Stimulated activated CD4-positive, alpha-beta T cell treated with anti-CD3 and anti-CD28 coated beads, Interleukin-1b, Interleukin-23, amount 100 ng/mL, for 48 hours (primary cell): ENCODE results near the gene CLDN14.
A peak's percentile ranks its signal among the peaks of the same experiment; 100 is the strongest.

Source experiments
- DNase-seq: peaks from one replicate; pipeline ENCODE4 v3.0.0-alpha.2; 2020

CLDN14 gene, protein sequence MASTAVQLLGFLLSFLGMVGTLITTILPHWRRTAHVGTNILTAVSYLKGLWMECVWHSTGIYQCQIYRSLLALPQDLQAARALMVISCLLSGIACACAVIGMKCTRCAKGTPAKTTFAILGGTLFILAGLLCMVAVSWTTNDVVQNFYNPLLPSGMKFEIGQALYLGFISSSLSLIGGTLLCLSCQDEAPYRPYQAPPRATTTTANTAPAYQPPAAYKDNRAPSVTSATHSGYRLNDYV

GRCh38 chr21:36479415-36480402, at the start of gene CLDN14:
CLDN14 (minus strand) TSS chr21:36480122; CDS start chr21:36461695, 18,427 bp downstream.
- DNase-seq = no peak

DNA sequence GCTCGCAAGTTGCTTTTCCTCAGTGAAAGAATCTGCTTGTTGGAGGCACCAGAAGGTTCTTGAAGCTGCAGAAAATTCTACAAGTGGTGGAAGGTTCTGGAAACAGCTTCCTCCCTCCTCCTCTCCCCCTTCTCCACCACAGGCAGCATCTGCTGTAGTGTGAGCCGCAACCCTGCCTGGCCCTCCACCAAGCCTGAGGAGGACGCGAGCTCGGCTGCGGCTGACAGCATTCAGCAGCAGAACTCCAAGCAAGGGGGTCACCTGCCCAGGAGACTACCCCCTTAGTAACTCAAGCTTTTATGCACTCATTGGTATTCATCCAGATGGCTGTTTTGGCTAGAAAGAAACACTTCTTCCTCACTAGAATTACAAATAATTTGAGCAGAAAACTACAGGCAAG, 48.8 kb upstream of the CLDN14 start:
- DNase-seq = no peak

GRCh38 chr21:36527317-36527716, 47.4 kb upstream of the CLDN14 start:
- no peak for DNase-seq

- no peak for DNase-seq
Measured at GRCh38 chr21:36526104-36526503, 46.2 kb upstream of the CLDN14 start.

DNA sequence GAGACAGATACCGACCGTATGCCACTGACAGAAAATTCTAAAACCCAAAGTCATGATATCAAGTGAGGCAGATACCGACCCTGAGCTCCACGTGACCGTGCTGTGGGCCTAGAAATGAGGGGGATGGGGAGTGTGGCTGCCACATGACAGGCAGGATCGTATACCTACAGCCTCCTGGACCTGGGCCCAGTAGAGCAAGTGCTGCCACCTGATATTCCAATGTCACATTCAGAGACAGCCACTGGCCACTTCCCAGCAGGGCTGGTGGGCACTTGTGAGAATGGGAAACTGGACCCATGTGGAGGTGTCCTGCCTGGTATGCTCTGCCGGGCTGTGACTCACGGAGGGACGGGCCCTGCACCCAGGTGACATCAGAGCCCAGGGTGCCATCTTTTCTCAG, 44.6 kb upstream of the CLDN14 start:
- DNase-seq = no peak

DNA sequence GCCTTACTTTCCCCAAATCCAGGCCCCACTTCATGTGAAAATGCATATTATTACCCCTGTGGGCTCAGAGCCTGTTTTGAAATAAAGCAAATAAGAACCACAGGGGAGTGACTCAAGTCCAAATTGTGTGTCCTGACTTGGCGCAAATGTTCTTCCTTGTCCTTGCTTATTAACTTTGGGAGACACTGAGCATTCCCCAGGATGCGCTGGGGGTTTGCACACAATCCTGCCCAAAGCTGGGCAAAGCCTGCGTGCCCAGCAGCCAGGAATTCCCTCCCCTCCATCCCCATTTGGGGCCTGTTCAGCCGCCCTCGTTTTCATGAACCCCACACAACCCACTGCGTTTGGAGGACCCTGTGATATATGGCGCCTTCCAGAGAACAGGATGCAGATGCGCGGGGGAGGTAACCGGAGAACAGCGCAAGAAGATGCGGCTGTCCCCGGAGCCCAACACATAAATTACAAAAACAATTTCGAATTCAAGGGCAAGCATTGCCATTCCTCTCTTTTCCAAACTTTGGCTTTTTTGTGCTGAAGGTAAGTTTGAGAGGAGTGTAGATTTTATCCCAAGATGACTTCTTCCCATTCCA, 42.4 kb upstream of the CLDN14 start:
- DNase-seq = no peak

DNA sequence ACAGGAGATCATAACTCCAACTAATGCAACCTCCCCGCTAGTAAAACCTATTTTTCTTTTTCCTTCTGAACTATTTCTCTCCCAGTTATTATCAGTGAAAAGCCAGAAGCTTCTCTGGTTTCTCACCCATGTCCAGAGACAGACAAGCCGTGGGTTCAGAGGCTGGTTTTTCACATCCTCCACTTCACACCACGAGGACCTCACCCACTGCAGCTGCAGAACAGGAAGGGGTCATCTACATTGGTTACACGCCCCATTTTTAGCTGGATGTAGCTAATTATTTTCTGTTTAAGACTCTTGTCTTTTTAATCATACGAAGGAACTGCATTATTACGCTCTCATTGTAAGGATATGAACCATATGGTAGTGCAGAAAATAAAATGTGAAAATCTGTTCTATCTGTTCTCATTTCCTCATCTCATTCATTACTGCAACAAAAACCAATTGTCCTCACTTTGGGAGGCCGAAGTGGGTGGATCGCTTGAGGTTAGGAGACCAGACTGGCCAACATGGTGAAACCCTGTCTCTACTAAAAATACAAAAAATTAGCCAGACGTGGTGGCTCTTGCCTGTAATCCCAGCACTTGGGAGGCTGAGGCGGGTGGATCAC, 39.1 kb upstream of the CLDN14 start:
- DNase-seq = no peak

GRCh38 chr21:36517366-36518075, 37.6 kb upstream of the CLDN14 start:
- DNase-seq = no peak

- DNase-seq = no peak
Measured at GRCh38 chr21:36516281-36516680, 36.4 kb upstream of the CLDN14 start.

- no peak for DNase-seq
Measured at GRCh38 chr21:36513430-36513829, 33.5 kb upstream of the CLDN14 start.

- no peak for DNase-seq
Measured at GRCh38 chr21:36512971-36513370, 33.0 kb upstream of the CLDN14 start.

DNA sequence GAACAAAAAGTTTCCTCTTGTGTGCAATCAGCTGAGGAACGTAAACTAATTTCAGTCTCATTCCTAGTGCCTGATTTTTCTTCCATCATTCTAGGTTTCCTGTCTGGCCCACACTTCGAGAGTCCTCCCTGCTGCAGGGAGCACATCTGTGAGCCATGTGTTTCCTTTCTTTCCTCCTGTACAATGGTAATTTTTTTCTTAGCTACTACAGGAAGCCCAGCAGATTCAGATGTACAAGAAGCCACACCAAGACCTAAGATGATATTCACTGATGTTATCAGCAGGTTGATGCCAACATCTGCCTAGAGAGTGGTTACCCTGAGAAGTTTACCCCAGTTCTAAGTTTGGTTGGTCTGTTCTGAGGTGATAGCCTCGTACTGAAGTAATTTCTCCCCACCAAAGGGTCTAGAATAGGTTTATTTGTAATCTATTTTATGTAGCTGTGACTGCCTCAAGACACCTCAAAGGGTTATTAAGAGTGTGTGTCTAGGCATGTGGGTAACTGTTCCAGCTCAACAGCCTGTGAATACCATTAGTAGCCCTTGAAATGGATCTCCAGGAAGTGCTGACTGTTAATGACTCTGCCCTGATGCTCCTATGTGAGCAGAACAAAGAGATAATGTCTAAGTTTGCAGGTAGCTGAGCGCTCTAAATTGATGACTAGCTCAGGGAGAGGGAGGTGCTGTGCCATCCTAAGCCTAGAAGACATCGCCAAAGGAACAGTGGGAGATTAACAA, 31.7 kb upstream of the CLDN14 start:
- DNase-seq = no peak

DNA sequence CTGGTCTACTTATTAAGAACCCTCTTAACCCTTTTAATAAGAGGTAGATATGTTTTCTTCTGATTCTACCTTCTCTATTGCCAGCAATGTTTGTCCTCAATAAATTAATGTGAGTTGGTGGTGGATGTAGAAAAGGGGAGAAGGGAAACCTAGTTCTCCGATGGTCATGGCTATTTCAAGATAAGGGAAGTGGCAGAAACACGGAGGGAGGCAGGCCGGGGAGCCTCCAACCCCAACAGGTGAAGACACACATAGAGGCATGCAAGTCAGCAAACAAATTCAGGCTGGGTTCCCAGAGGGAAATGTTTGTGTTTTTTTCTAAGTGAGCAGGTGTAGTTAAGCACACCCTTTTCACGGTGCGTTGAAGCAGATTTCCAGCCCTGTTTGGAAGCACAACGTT, 31.0 kb upstream of the CLDN14 start:
- DNase-seq = no peak

DNA sequence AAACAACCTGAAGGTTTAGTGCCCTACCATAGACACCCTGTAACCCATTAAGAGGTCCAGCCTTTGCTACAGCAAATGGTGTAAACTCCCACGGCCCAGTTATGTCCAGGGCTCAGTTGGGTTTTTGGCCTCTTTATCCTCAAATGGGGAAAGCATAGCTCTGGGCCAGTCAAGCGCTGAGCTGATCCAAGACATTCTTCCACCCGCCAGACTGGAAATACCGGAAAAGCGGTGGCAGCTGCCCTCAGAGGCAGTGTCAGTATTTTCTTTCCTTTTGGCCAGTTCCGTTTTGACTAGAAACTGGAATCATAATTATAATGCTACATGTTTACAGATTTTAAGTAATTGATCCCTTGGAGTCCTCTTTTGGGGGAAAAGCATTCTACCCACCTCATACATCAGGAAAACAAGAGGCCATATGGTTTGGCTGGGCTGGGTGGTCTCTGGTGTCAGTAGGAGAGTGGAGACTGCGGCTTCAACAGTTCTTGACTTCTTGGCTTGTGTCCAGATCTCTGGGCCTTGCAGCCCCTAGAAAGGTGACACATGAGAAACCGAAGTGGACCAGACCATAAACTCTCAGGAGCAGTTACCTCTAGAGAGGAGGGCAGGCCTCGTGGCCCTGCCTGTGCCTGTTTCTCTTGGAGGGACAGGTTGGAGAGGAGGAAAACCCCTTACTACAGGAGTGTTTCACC, 30.2 kb upstream of the CLDN14 start:
- no peak for DNase-seq

- no peak for DNase-seq
Measured at GRCh38 chr21:36508948-36509347, 29.0 kb upstream of the CLDN14 start.

- no peak for DNase-seq
Measured at GRCh38 chr21:36507397-36508018, 27.6 kb upstream of the CLDN14 start.

GRCh38 chr21:36506482-36506881, 26.6 kb upstream of the CLDN14 start:
- DNase-seq = no peak

GRCh38 chr21:36504067-36505058, 24.4 kb upstream of the CLDN14 start:
- peak; percentile 20 for DNase-seq

GRCh38 chr21:36502365-36502764, 22.4 kb upstream of the CLDN14 start:
- no peak for DNase-seq

DNA sequence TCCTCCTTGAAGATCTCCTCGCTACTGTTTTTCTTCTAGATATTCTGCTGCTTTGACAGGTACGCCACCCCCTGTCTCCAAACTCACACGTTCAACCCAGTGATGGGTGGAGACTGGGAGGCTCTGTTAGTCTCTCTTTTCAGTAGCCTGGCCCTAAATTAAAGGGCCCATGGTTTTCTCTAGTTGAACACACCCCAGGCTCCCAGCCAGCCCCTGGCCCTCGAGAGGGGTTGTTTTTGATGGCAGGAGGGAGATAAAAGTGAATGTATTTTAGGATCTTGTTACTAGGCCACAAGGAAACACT, 21.6 kb upstream of the CLDN14 start:
- no peak for DNase-seq
